Skeletal muscle satellite cell (primary cell): ENCODE results near the gene ARHGEF7.

Experiments used
- H3K27me3 ChIP-seq: 2 replicates; pipeline ENCODE4 v1.7.0; 2013; ENCODE audit warnings: low read length; ENCODE audit not compliant: control insufficient read depth, insufficient read depth
- H3K36me3 ChIP-seq: 2 replicates; pipeline ENCODE4 v1.7.0; 2013; ENCODE audit warnings: mild to moderate bottlenecking, control low read depth, low read length; ENCODE audit not compliant: insufficient read depth
- H3K4me1 ChIP-seq: 2 replicates; pipeline ENCODE4 v1.7.0; 2013; ENCODE audit warnings: low read length; ENCODE audit not compliant: control insufficient read depth, insufficient read depth
- H3K4me2 ChIP-seq: 2 replicates; pipeline ENCODE4 v1.7.0; 2013; ENCODE audit warnings: mild to moderate bottlenecking, low read length
- H3K4me3 ChIP-seq: 2 replicates; pipeline ENCODE4 v1.7.0; 2013; ENCODE audit warnings: low read length
- H3K9ac ChIP-seq: 2 replicates; pipeline ENCODE4 v1.7.0; 2013; ENCODE audit warnings: mild to moderate bottlenecking, low read depth, low read length, moderate library complexity
- H3K9me3 ChIP-seq: replicated peaks from 2 replicates; pipeline ENCODE4 v1.7.0; 2013; ENCODE audit warnings: mild to moderate bottlenecking, control low read depth, low read length

Gene ARHGEF7

GRCh38 chr13:111159362-111160320 lies 44.5 kb downstream of the ARHGEF7 start:
- Histone ChIP-seq H3K4me3 (no peak overlapping the region), H3K36me3 (peaks cover 16% of the 10 kb centered on the region), H3K4me1 (peaks cover 13% of the 10 kb centered on the region), H3K9ac (no peak overlapping the region), H3K4me2 (no peak overlapping the region), H3K9me3 (no peaks in the 10 kb centered on the region), H3K27me3 (no peaks in the 10 kb centered on the region)

DNA sequence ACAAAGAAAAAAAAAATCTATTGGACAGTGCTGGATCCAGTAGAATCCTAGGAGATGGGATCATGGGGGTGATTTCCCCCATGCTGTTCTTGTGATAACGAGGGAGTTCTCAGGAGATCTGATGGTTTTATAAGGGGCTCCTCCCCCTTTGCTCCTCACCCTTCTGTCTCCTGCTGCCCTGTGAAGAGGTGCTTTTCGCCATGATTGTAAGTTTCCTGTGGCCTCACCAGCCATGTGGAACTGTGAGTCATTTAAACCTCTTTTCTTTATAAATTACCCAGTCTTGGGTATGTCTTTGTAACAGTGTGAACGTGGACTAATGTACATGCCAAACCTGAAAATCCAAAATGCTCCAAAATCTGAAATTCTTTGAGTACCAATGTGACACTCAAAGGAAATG lies 45.5 kb downstream of the ARHGEF7 start:
- H3K9me3 ChIP-seq = no peaks in the 10 kb centered on the region
- H3K9ac ChIP-seq = no peak overlapping the region
- no peaks in the 10 kb centered on the region for H3K27me3 ChIP-seq
- no peak overlapping the region for H3K4me2 ChIP-seq
- peaks cover 18% of the 10 kb centered on the region for H3K36me3 ChIP-seq
- peaks cover 5% of the 10 kb centered on the region for H3K4me1 ChIP-seq
- no peak overlapping the region for H3K4me3 ChIP-seq

DNA sequence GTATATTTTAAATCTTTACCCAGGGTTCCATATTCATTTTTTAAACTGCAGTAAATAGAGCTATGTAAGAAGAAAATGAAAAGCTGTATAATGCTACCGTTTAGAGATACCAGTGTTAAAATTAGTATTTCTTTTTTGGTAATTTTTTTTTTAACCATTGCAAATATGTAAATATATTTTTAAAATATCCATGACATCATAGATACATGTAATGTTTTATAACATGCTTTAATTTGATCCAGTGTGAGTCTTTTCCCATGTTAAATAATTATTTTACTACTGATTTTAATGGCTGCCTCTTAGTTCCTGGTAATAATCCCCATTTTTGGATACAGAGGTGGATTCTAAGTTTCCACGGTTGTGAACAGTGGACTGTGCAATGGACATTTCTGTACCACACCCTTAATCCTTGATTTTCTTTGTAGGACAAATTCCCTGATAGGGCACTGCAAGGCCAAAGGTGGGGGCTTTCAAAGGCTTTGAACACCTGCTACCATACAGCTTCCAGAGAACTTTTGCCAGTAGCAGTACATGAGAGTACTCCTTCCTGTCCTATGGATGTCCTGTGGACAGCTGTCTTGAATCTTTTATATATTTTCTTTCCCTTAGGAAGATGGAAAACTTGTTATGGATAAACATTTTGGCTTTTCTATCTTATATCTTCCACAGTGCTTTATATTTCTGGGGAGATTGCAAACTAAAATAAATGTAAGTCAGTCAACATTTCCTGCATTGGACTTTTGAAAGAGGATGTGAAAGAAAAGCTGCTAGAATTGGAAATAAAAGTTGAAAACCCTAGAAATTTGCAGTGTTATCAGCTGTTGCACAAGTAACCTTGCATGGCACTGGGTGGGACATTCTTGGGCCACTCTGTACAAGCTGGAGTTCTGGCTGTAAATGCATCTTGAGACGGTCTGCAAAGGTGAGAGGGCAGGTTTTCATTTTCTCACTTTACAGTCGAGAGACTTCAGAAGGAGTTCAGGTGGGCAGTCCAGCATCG lies 46.8 kb downstream of the ARHGEF7 start:
- Histone ChIP-seq H3K36me3 (peaks cover 18% of the 10 kb centered on the region), H3K27me3 (no peaks in the 10 kb centered on the region), H3K4me1 (no peaks in the 10 kb centered on the region), H3K4me3 (no peak overlapping the region), H3K9me3 (no peaks in the 10 kb centered on the region), H3K4me2 (no peak overlapping the region), H3K9ac (no peak overlapping the region)

DNA sequence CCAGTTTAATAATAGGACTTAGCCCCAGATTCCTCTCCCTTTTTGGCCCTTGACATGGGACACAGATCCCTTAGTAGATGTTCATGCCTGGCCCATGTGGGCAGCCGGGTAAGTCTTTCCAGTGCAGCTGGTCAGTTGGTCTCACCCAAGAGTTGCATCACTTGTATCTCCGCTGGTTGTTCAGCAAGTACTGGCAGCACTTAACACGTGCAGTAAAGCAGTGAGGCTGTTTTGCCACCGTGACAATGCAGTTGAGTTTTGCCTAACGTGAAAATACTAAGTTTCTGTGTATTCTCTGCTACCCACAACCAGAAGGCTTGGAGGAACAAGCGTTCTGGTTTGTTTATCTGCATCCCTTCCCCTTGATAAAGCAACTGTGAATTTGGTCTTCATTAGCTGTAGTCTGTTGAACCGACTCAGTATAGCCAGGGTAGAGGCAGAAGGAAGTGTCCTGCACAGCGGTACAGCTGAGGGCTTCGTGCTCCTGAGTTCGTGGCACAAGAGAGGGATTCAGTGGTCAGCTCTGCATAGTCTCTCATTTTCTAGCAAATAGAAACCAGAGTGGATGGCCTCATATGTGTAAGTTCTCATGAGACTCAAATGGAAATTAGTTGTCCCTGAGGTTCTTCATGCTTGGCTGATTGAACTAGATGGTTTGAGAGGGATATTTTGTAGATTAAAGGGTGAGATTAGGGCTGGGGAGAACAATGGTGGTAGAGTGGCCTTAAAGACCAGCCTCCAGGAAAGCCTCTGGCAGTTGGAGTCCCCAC lies 50.3 kb downstream of the ARHGEF7 start:
- Histone ChIP-seq H3K9ac (no peak overlapping the region), H3K9me3 (no peaks in the 10 kb centered on the region), H3K4me2 (no peak overlapping the region), H3K4me1 (peaks cover 7% of the 10 kb centered on the region), H3K36me3 (peaks cover 6% of the 10 kb centered on the region), H3K4me3 (no peak overlapping the region), H3K27me3 (no peaks in the 10 kb centered on the region)

DNA sequence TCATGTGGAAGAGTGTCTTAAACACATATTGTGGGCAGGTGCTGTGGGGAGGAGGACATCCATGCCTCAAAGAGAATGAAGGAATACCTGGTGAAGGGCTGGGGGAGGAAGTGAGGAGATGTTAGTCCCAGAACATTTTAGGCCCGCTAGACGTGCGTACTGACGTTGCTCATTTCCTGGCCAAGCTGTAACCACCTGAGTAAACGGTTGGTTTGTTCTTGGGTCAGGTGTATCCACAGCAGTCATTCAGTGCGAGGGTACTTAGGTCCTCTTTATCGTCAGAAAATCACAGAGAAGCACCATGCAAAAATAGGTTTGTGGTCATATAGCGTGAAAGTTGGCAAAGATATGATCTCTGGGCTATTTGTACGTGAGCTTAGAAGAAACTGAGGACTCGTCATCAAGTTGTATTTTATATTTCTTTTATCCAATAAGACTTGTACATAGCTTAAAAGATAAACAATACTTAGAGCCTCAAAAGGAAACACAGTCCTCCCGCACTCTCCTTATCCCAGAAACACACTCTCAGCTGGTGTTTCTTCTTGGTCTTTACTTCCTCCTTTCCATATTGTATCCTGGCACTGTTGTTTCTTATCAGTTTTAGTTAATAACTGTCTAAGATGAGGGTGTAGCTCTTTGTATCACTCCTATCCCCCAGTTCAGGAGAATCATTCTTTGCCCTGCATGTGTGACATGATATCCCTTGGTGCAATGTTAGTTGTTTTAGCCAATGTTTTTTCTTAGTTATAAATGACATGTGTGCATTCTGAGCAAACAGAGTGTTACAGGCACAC lies 52.0 kb downstream of the ARHGEF7 start:
- Histone ChIP-seq H3K36me3 (peaks cover 4% of the 10 kb centered on the region), H3K4me1 (peaks cover 7% of the 10 kb centered on the region)

GRCh38 chr13:111168107-111168506 lies 53.0 kb downstream of the ARHGEF7 start:
- Histone ChIP-seq H3K9me3 (no peaks in the 10 kb centered on the region), H3K4me3 (no peak overlapping the region), H3K4me2 (no peak overlapping the region), H3K4me1 (peaks cover 7% of the 10 kb centered on the region), H3K27me3 (no peaks in the 10 kb centered on the region), H3K36me3 (peaks cover 11% of the 10 kb centered on the region), H3K9ac (no peak overlapping the region)

More for the DNA sequence above, 52.0 kb downstream of the ARHGEF7 start:
- Histone ChIP-seq H3K9me3 (no peaks in the 10 kb centered on the region), H3K4me3 (no peak overlapping the region), H3K27me3 (no peaks in the 10 kb centered on the region), H3K9ac (no peak overlapping the region), H3K4me2 (no peak overlapping the region)

- no peak overlapping the region for H3K4me3 ChIP-seq
- no peaks in the 10 kb centered on the region for H3K27me3 ChIP-seq
Measured at GRCh38 chr13:111171112-111171511, 56.0 kb downstream of the ARHGEF7 start.

DNA sequence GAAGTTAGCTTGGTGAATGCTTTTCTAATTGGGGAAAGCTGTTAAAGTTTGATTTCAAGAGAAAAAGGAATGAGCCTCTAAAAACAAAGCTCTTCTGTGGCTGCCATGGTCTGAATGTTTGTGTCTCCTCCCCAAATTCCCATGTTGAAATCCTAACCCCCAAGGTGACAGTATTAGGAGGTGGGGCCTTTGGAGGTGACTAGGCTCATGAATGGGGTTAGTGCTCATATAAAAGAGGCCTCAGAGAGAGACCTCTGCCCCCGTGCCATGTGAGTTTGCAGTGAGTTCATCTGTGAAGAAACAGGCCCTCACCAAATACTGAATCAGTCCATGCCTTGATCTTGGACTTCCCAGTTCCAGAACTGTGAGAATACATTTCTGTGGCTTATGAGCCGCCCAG lies 56.5 kb downstream of the ARHGEF7 start:
- Histone ChIP-seq H3K27me3 (no peaks in the 10 kb centered on the region), H3K4me2 (no peak overlapping the region), H3K9ac (no peak overlapping the region), H3K36me3 (peaks cover 11% of the 10 kb centered on the region), H3K4me1 (peaks cover 7% of the 10 kb centered on the region), H3K4me3 (no peak overlapping the region), H3K9me3 (no peaks in the 10 kb centered on the region)

More at GRCh38 chr13:111171112-111171511, 56.0 kb downstream of the ARHGEF7 start:
- Histone ChIP-seq H3K36me3 (peaks cover 10% of the 10 kb centered on the region), H3K9me3 (no peaks in the 10 kb centered on the region), H3K4me2 (no peak overlapping the region), H3K4me1 (peaks cover 7% of the 10 kb centered on the region), H3K9ac (no peak overlapping the region)

- Histone ChIP-seq H3K9ac (no peak overlapping the region), H3K4me1 (peaks cover 22% of the 10 kb centered on the region), H3K9me3 (no peaks in the 10 kb centered on the region), H3K36me3 (peaks cover 11% of the 10 kb centered on the region), H3K4me3 (no peak overlapping the region), H3K4me2 (no peak overlapping the region), H3K27me3 (no peaks in the 10 kb centered on the region)
Measured at GRCh38 chr13:111174377-111175114, 59.4 kb downstream of the ARHGEF7 start.

GRCh38 chr13:111175372-111175771 lies 60.3 kb downstream of the ARHGEF7 start:
- Histone ChIP-seq H3K4me2 (no peak overlapping the region), H3K27me3 (no peaks in the 10 kb centered on the region), H3K9ac (no peak overlapping the region), H3K4me1 (peaks cover 22% of the 10 kb centered on the region), H3K4me3 (no peak overlapping the region), H3K9me3 (no peaks in the 10 kb centered on the region), H3K36me3 (peaks cover 11% of the 10 kb centered on the region)
